Caco-2 (cell line): ENCODE data around the gene ARHGAP31. TPM values are rescaled to one million over a fixed set of nuclear protein-coding genes. Genes with fewer than 3 reads are reported as not detected.

Source experiments
- BruUV-seq: library from RNA; stranded (reverse); fragments of 400-500 nt; replicated peaks from 2 replicates; lab custom pipeline; 2021; lab: Mats Ljungman, UMichigan
- CTCF ChIA-PET: fragments of 300-600 bp; sonication (Branson Sonifier 250); formaldehyde crosslinking; loops from one replicate; lab custom pipeline; 2022; ENCODE audit warnings: antibody characterized with exemption; lab: Charles Lee
- POLR2A ChIA-PET: fragments of 300-600 bp; sonication (Branson Sonifier 250); formaldehyde crosslinking; loops from one replicate; lab custom pipeline; 2022; ENCODE audit warnings: antibody characterized with exemption; lab: Charles Lee
- DNase-seq, 2 experiments: peaks; one replicate each; pipeline versions ENCODE4 v3.0.0 to v3.0.0-alpha.2; 2020 to 2022
- H3K27me3 ChIP-seq: replicated peaks from 2 replicates; pipeline ENCODE4 v1.6.0; 2011; ENCODE audit warnings: low read length; ENCODE audit not compliant: control insufficient read depth, insufficient read depth
- H3K36me3 ChIP-seq: 2 replicates; pipeline ENCODE4 v1.5.1; 2011; ENCODE audit warnings: low read length; ENCODE audit not compliant: control insufficient read depth, insufficient read depth
- H3K4me1 ChIP-seq: fragments of 250-450 bp; sonication (Bioruptor Pico); 2 replicates; pipeline ENCODE4 v1.5.1; 2020; ENCODE audit warnings: mild to moderate bottlenecking
- H3K4me3 ChIP-seq: 2 replicates; pipeline ENCODE4 v1.5.1; 2011; ENCODE audit warnings: low read depth, mild to moderate bottlenecking, control low read depth, low read length
- H3K9me3 ChIP-seq: fragments of 250-450 bp; sonication (Bioruptor Pico); 2 replicates; pipeline ENCODE4 v1.5.1; 2020; ENCODE audit warnings: mild to moderate bottlenecking, moderate library complexity
- H3K27ac Mint-ChIP-seq: one replicate; pipeline ENCODE4 v1.8.0; 2022; ENCODE audit warnings: mixed read lengths; ENCODE audit not compliant: unreplicated experiment
- H3K27me3 Mint-ChIP-seq: one replicate; pipeline ENCODE4 v1.8.0; 2022; ENCODE audit warnings: mixed read lengths; ENCODE audit not compliant: insufficient read depth, unreplicated experiment
- H3K36me3 Mint-ChIP-seq: one replicate; pipeline ENCODE4 v1.8.0; 2022; ENCODE audit warnings: mild to moderate bottlenecking, mixed read lengths; ENCODE audit not compliant: insufficient read depth, unreplicated experiment
- H3K4me1 Mint-ChIP-seq: one replicate; pipeline ENCODE4 v1.8.0; 2022; ENCODE audit warnings: low read depth, mixed read lengths; ENCODE audit not compliant: unreplicated experiment
- H3K4me3 Mint-ChIP-seq: one replicate; pipeline ENCODE4 v1.8.0; 2022; ENCODE audit warnings: mild to moderate bottlenecking, moderate library complexity, mixed read lengths; ENCODE audit not compliant: unreplicated experiment
- H3K9me3 Mint-ChIP-seq: one replicate; pipeline ENCODE4 v1.8.0; 2022; ENCODE audit warnings: mixed read lengths; ENCODE audit not compliant: unreplicated experiment
- CTCF ChIP-seq, 2 experiments: fragments of 200-600 bp in 1 of 2; IDR thresholded peaks; 1 replicate in 1 of 2; 2 replicates in 1 of 2; pipeline versions ENCODE4 v1.5.1 to v1.8.0; 2011 to 2022; ENCODE audit warnings: antibody characterized with exemption in 1 of 2, control low read depth in 1 of 2, inconsistent platforms in 1 of 2, low read depth in 1 of 2, low read length in 1 of 2, mild to moderate bottlenecking in 1 of 2, moderate library complexity in 1 of 2; ENCODE audit not compliant: insufficient read depth in 1 of 2, severe bottlenecking in 1 of 2, unreplicated experiment in 1 of 2
- intact Hi-C: fragments of 100-400 bp; cut with micrococcal nuclease; formaldehyde crosslinking; loops from one replicate; pipeline ENCODE4 v1.10.0; 2022; ENCODE audit not compliant: unreplicated experiment
- total RNA-seq: library from RNA; stranded (reverse); gene quantifications from 2 replicates; pipeline ENCODE4 v1.2.3, GENCODE V29; 2022

The ARHGAP31 gene
- total RNA-seq, 1 experiment from 2014 or later, result 0.25 TPM

GRCh38 chr3:119463171-119464169 is 169.3 kb downstream of the ARHGAP31 start, which contains the start of gene TMEM39A:
Gene TMEM39A, minus strand, starts transcription at chr3:119463615. Its CDS starts 1,541 bp downstream, at chr3:119462074.
- no peaks in the 10 kb centered on the region for H3K9me3 ChIP-seq
- Mint-ChIP-seq H3K27me3 (no peaks in the 10 kb centered on the region), H3K4me1 (peaks cover 7% of the 10 kb centered on the region), H3K9me3 (peaks cover 6% of the 10 kb centered on the region), H3K27ac (peak within 1 kb of the TSS; percentile 97), H3K4me3 (peak within 1 kb of the TSS; percentile 94), H3K36me3 (peaks cover 34% of the 10 kb centered on the region)
- H3K4me3 ChIP-seq, result peak within 1 kb of the TSS; percentile 69
- intact Hi-C loops, result loop anchor here (1.0 to 2.0 kb wide), 2 partner anchors 35 to 213 kb away; partner anchors contain the start of genes COX17 and TIMMDC1
- ChIA-PET POLR2A (interaction anchor here (0.5 to 1.9 kb wide), 11 partner anchors 10 to 1132 kb away, joined by 3 to 29 read pairs (median 3); partner anchors contain the start of genes B4GALT4, NDUFB4 and TIMMDC1), CTCF (interaction anchor here (0.6 to 0.8 kb wide), 2 partner anchors 35 to 683 kb away, joined by 3 read pairs; partner anchors contain the start of gene TIMMDC1)
- TSS peak; percentile 51 for BruUV-seq
- H3K36me3 ChIP-seq, result peaks cover 2% of the 10 kb centered on the region; the same call in 1 of the 2 replicates
- no peaks in the 10 kb centered on the region for H3K4me1 ChIP-seq
- H3K27me3 ChIP-seq, result no peaks in the 10 kb centered on the region
- TF ChIP-seq CTCF (IDR thresholded peaks at IDR 0.05; ENCODE audit: insufficient read depth in 1 of 2, low read depth in 1 of 2, low read length in 1 of 2, severe bottlenecking in 1 of 2, unreplicated experiment in 1 of 2), result no peak
- peak; percentile 98 to 99 for DNase-seq

- CTCF ChIA-PET, result no interaction called here
- Histone ChIP-seq H3K27me3 (no peaks in the 10 kb centered on the region), H3K4me3 (peak overlapping the region; percentile 64), H3K9me3 (no peaks in the 10 kb centered on the region), H3K4me1 (peaks cover 6% of the 10 kb centered on the region), H3K36me3 (no peaks in the 10 kb centered on the region)
- intact Hi-C loops, result no loop called here
- BruUV-seq, result no TSS peak
- peaks cover 14% of the 10 kb centered on the region for H3K4me1 Mint-ChIP-seq
- peaks cover 28% of the 10 kb centered on the region for H3K36me3 Mint-ChIP-seq
- no peak for DNase-seq
- H3K4me3 Mint-ChIP-seq, result peak overlapping the region; percentile 92
- no peaks in the 10 kb centered on the region for H3K27me3 Mint-ChIP-seq
- POLR2A ChIA-PET, result interaction anchor here (1.9 kb wide), 1 partner anchor 31 kb away, joined by 11 read pairs; the partner anchor contains the start of gene TIMMDC1
- H3K27ac Mint-ChIP-seq, result peak overlapping the region; percentile 84
- no peak for TF ChIP-seq CTCF (IDR thresholded peaks at IDR 0.05; ENCODE audit: insufficient read depth in 1 of 2, low read depth in 1 of 2, low read length in 1 of 2, severe bottlenecking in 1 of 2, unreplicated experiment in 1 of 2)
- H3K9me3 Mint-ChIP-seq, result peaks cover 6% of the 10 kb centered on the region
Observed at GRCh38 chr3:119468041-119468440, 173.9 kb downstream of the ARHGAP31 start.
